OCI-LY1 (cell line): ENCODE measurements around the gene ACOT11.

ENCODE experiments used
- EZH2 ChIP-seq: fragments of 200-600 bp; sonication (generic), shearing (Covaris generic); IDR thresholded peaks from 2 replicates; pipeline ENCODE4 v1.8.0; 2017; ENCODE audit warnings: borderline replicate concordance, mixed run types, mild to moderate bottlenecking, antibody characterized with exemption, low read length, moderate library complexity, mixed read lengths
- TF ChIP-seq, protein P1 (sequence below): fragments of 200-600 bp; sonication (generic), shearing (Covaris generic); IDR thresholded peaks from 2 replicates; pipeline ENCODE4 v1.5.1; 2017; ENCODE audit warnings: mild to moderate bottlenecking, antibody characterized with exemption, low read length, moderate library complexity, mixed read lengths

DNA sequence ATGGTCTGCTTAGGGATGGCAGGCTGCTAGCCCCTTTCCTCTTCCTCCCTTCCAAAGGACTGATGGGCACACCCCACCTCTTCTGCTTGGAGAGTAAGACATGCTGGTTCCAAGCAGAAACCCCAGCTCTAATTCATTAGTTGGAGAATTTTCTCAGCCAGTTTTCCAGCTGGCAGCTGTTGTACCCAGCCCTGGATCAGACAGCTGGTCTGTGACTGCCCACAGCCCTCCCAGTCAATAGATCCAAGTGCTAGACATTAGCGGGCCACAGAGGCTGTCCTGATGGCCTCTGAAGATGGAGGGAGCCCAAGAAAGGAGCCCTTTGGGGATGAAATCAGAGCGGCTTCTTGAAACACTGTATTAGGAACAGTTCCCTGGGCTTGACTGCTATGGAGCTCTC, 35.8 kb downstream of the ACOT11 start:
- TF ChIP-seq, protein P1, sequence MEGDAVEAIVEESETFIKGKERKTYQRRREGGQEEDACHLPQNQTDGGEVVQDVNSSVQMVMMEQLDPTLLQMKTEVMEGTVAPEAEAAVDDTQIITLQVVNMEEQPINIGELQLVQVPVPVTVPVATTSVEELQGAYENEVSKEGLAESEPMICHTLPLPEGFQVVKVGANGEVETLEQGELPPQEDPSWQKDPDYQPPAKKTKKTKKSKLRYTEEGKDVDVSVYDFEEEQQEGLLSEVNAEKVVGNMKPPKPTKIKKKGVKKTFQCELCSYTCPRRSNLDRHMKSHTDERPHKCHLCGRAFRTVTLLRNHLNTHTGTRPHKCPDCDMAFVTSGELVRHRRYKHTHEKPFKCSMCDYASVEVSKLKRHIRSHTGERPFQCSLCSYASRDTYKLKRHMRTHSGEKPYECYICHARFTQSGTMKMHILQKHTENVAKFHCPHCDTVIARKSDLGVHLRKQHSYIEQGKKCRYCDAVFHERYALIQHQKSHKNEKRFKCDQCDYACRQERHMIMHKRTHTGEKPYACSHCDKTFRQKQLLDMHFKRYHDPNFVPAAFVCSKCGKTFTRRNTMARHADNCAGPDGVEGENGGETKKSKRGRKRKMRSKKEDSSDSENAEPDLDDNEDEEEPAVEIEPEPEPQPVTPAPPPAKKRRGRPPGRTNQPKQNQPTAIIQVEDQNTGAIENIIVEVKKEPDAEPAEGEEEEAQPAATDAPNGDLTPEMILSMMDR: no peak
- no peak for TF ChIP-seq EZH2
